GM21723 (cell line): ENCODE results near the gene MROH8.
"Not testable (repeated sequence)": the region's sequence is repeated elsewhere in the genome, so short reads cannot be mapped to it uniquely, and the experiment has no call there.

Source experiments
- ATAC-seq: cut with Tn5 transposase; IDR thresholded peaks from one replicate; pipeline ENCODE4 v1.9.1; 2021; ENCODE audit warnings: mild to moderate bottlenecking, moderate library complexity; ENCODE audit not compliant: unreplicated experiment

MROH8 gene

DNA sequence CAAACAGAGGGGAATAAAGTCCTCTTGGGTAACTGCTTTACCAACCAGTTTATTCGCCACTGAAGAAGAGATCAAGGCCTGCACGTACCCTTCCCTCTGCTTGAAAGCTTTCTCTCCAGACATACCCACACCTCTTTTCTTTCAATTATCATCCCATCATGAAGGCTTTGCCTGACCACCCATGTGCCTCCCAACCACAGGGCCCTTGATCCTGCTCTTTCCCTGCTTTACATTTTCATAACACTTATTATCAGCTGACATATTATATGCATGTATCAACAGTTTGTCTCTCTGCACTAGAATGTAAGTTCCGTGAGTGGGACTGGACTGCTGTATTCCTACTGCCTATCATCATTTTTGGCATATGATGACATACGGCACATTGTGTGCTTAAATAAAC is 21.1 kb downstream of the MROH8 start:
- no peak for ATAC-seq

DNA sequence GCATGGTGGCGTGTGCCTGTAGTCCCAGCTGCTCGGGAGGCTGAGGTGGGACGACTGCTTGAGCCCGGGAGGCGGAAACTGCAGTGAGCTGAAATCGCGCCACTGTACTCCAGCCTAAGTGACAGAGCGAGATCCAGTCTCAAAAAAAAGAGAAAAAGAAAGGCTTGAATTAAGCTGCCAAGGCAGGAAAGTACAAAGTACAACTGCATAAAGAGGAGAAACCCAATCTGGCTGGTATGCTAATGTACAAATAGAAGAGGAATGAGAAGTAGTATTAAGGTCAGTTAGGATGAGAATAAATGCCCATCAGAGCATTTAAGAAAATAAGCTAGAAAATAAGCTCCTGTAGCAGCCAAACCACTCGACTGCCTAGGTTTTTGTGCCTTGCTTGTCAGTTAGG is 23.4 kb downstream of the MROH8 start:
- ATAC-seq, result no peak

DNA sequence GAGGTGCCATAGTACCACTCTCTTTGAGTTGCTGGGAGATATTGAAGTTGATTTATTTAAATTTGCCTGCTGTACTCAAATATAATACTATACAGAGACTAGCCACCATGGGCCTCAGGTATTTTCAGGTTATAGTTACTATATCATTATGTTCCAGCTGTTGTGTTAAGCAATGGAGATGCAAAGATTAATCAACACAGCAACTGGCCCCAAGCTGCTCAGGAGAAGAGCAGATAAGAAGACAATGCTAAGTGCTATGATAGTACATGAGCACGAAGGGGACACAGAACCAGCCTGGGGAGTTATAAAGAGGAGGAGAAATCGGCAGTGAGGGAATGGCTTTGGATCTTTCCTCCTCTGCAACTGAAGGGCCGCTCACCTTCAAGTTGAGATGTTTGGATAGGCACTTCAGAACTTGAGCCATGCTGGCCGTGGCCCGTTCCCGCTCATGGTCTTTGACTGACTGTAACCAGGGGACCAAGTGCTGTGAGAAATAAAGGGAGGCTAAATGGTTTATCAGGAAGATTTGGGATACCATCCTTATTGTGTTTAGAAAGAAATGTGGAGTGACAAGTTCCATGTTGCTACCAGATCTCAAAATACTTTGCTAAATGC is 24.6 kb downstream of the MROH8 start:
- no peak for ATAC-seq

DNA sequence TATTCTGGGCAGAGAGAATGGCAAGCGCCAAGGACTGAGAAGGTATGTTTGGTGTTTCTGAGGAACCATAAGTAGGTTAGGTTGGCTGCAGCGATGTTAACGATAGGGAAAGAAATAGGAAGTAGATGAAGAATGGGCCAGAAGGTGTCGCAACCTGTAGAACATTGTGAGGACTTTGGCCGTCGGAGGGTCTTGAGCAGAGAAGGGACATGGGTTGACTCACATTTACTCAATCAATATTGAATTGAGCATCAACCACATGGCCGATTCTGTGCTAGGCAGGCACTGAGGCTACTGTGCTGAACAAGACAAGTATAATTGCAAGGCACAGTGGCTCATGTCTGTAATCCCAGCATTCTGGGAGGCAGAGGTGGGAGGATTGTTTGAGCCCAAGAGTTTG is 27.1 kb downstream of the MROH8 start:
- no peak for ATAC-seq

DNA sequence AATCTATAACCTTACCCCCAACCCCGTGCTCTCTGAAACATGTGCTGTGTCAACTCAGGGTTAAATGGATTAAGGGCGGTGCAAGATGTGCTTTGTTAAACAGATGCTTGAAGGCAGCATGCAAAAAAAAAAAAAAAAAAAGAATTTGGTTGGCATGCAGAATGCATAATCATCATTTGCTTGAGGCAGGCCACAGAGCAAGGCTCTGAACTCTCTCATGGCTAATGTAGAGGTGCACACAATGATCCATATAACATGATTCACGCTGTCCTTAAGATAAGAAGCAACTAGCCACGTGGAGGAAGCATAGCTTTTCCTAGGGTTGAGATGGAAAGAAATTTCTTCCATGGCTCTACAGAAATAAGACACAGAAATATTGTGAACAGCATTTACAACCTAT is 27.8 kb downstream of the MROH8 start:
- no peak for ATAC-seq

DNA sequence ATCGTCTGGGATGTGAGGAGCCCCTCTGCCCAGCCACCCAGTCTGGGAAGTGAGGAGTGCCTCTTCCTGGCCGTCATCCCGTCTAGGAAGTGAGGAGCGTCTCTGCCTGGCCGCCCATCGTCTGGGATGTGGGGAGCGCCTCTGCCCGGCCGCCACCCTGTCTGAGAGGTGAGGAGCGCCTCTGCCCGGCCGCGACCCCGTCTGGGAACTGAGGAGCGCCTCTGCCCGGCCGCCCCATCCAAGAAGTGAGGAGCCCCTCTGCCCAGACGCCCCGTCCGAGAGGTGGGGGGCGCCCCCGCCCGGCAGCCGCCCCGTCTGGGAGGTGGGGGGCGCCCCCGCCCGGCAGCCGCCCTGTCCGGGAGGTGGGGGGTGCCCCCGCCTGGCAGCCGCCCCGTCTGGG is 28.5 kb downstream of the MROH8 start:
- ATAC-seq, result not testable (repeated sequence)

DNA sequence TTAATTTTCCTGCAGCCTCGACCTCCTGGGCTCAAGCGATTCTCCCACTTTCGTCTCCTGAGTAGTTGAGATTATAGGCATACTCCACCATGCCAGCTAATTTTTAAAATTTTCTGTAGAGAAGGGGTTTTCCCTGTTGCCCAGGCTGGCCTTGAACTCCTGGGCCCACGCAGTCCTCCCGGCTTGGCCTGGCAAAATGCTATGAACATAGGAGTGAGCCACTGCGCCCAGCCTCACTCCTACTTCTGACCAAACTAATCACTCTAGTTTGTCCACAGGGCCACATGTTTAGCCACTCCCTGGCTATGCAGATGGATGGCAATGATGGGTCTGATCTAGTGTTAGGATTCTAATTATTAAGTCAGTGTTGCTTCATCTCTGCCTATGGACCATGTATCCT is 32.1 kb downstream of the MROH8 start:
- no peak for ATAC-seq

DNA sequence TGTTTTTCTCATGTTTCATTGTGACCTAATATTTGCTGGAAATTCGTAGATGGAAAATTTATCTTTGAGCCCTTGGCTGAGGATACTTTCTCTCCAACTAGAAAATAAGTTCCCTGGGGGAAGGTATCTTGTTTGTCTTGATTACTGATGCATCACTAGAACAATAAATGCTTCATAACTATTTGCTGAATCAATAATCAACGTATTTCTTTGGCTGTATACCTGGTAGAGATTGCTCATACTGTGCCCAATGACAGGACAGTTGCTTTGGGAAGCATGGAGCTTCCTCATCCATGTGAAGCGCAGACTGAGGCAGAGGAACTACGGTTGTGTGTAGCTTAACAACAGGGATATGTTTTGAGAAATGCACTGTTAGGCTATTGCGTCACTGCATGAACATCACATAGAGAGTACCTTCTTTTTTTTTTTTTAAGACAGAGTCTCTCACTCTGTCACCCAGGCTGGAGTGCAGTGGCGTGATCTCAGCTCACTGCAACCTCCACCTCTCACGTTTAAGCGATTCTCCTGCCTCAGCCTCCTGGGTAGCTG is 34.4 kb downstream of the MROH8 start:
- no peak for ATAC-seq

DNA sequence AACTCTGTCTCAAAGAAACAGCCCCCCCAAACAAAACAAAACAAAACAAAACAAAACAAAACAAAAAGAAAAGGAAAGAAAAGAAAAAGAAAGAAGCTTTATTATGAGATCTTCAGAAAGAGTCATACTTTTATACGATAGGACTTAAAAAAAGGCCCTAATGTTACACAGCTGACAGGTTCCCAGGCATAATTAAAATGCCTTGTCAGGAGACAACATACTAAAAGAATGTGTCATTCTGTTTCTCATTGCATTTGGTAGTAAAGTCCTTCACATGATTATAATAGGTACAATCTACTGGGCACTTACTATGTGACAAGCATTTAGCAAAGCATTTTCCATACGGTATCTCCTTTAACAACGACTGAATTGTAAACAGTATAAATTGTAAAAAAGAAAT is 36.6 kb downstream of the MROH8 start:
- no peak for ATAC-seq

DNA sequence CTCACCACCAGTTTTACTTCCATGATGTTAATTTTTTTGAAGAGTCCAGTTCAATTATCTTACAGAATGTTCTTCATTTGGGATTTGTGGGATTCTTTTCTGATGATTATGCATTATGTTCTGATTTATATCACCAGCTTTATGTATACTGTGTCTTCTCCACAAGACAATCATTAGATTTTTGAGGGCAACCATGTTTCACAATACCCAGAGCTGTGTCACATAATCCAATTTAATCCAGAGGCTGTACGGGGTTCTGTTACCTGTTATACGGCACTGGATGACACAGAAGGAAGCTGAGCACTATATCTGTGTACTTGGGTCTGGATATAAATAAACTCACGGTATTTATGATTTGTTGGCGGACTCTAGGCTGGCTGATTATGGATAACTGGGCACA is 41.8 kb downstream of the MROH8 start:
- no peak for ATAC-seq

DNA sequence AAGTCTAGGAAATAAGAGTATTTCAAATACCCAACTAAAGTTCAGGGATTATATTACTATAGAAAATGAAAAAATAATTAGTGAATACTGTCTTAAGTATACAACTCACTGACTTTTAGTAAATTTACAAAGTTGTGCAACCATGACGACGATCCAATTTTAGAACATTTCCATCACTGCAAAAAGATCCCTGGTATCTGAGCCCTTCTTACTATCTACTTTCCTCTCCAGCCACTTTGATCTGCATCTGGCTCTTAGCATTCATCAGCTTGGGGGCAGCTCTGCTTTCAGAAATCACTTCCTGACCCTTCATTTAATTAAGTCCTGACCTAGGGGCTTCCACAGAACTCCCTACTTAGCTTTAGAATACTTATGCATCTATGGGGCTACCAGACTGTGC is 45.4 kb downstream of the MROH8 start:
- no peak for ATAC-seq

DNA sequence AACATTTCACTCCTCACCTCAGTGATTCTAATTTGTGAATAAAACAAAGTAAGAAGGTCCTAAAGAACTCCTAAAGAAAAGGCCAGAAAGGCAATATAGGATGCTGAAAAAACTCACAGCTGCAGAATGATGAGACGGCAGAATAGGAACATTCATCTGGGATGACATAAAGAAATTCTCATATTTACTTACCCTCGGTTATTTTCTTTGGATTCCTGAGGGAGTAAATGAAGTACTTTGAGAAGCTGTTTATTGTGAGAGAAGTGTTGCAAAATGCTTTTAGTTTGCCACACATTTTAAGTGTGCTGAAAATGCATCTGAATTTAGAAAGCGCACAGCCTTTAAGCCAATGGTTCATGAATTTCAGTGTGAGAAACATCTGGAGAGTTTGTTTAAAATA is 47.9 kb downstream of the MROH8 start:
- no peak for ATAC-seq

DNA sequence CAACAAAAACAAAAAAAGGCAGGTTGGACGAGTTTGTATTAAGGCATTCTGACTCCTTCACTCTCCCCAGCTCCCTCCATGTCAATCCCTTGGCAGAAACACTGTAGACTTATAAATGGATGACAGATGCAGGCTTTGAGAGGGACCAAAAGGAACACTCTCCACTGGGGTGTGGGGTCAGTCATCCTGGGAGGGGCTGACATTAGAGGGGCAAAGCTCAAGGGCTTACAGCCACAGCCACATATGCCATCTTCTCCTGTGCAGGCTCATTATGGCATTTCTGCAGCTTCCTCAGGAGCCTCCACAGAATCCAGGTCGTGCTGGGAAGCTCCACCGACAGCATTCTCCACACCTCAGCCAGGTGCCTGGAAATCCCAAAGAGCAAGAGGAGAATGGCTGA is 50.5 kb downstream of the MROH8 start:
- no peak for ATAC-seq

DNA sequence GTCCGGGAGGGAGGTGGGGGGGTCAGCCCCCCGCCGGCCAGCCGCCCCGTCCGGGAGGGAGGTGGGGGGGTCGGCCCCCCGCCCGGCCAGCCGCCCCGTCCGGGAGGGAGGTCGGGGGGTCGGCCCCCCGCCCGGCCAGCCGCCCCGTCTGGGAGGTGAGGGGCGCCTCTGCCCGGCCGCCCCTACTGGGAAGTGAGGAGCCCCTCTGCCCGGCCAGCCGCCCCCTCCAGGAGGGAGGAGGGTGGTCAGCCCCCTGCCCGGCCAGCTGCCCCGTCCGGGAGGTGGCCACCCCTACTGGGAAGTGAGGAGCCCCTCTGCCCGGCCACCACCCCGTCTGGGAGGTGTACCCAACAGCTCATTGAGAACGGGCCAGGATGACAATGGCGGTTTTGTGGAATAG is 53.1 kb downstream of the MROH8 start:
- not testable (repeated sequence) for ATAC-seq

DNA sequence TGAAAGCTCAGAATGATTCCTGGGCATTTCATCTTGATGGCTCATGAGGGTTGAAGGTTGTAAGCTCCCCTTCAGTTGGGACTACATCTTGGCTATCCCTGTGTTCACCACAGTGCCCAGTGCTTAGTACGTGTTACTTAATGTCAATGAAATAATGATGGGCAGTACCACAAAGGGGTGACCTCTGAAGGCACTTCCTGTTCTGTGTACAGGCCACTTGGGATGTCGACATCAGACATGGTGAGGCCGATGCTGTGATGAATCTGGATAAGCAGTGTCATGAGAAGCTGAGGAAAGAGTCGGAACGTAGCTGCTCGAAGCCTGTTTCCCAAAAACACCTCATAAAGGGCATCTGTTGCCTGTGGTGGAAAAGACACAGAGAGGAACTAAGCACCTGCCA is 55.9 kb downstream of the MROH8 start:
- no peak for ATAC-seq

DNA sequence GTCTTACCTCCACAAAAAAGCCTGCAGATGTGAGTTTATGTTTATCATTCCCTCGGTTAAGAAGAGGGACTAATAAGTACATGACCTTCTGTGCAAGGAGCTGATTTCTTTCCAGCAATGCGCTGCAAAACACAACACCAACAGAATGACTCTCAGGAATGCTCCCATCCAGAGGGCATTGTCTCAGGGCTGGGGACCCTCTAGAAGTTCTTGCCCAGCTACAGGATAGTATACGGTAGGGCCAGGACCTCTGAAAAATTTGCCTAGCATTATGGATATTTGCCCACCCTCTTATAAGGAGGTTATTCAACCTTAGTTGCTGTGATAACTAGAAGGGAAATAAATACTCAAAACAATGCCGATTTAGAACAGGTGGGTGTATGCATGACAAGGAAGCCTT is 58.9 kb downstream of the MROH8 start:
- no peak for ATAC-seq

DNA sequence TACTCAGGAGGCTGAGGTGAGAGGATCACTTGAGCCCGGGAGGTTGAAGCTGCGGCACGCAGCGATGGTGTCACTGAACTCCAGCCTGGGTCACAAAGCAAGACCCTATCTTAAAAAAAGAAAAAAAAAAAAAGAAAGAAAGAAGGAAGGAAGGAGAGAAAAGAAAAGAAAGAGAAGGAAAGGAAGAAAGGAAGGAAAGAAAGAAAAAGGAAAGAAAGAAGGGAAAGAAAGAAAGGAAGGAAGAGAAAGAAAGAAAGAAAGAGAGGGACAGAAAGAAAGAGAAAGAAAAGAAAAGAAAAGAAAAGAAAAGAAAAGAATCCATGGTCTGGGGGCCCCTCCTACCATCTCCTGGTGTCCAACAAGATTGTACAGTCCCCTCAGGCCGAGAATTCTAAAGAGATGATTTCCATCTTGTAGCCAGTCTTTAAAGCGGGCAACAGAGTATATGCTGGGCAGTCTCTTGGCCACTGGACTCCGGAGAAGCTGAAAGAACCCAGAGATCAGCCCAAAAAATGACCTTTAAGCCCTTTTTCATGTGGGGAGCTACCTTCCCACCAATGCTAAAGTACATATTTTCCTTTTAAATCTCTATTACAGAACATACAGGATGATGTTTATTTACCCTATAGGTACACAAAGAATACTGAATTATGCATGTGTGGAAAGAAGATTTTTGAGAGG is 59.9 kb downstream of the MROH8 start:
- ATAC-seq, result no peak

DNA sequence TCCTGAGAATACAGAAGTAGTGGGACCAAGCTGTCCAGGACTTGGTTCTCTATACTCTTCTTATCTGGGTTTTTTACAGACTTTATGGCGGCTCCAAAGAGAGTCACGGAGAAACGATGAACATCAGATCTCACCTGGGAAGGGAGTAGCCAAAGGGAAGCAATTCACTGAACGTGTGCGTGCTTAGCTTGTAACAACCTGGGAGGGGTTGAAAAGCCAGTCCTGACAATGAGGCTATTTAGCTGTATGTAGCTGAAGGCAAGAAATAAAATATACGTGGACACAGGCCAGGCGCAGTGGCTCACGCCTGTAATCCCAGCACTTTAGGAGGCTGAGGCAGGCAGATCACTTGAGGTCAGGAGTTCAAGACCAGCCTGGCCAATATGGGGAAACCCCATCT is 65.3 kb downstream of the MROH8 start:
- ATAC-seq, result no peak

DNA sequence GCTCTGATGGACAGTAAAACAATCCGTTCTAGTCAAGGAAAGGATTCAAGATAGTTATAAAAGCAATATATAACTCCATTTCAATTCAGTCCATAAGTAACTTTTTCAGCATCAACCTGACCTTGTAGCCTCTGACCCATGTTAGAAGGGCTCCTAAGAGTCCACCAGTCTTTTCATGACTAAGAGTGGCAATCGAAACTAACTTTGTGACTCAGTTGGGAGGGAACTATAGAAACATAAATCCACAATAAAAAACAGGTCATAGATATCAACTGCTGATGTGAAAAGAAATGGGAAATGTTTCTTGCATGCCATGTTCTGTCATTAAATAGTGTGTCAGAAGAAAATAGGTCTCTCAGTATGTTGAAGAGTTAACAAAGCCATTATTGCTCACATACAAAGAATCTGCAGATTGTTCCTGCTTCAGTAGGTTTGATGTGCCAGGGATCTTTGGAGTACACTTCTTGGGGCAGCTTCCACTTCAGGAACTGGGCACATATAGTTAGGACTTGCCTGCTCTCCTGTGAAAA is 67.4 kb downstream of the MROH8 start:
- ATAC-seq, result no peak

DNA sequence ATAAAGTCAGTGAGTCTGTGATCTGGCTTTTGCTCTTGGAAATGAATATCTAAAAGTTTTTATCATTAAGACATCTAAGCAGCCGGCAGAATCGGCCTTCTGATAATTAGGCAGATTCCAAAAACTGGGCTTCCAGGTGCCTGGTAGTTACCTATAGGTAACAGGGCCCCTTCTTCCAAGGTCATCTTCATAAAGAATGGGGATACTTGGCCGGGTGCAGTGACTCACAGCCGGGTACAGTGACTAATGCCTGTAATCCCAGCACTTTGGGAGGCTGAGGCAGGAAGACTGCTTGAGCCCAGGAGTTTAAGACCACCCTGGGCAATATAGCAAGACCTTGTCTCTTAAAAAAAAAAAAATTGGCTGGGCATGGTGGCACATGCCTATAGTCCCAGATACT is 70.7 kb downstream of the MROH8 start:
- no peak for ATAC-seq

DNA sequence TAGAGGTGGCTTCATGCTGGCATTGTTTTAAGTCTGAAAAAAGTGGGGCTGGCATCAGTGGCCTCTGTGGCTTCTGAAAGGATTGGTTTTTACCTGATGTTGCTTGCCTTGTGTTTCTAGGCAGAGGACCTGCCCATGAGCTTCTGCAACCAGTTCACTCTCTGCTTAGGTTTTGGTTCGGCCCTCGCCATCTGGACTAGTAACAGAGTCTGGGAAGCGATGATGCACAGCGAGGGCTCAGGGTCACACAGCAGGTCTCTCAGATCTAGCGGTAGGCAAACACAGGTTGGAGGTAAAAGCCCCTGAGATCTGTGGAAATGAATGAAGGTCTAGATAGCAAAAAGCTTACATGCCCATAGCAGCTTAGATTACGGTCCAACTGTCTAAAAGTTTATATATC is 76.8 kb downstream of the MROH8 start:
- no peak for ATAC-seq

DNA sequence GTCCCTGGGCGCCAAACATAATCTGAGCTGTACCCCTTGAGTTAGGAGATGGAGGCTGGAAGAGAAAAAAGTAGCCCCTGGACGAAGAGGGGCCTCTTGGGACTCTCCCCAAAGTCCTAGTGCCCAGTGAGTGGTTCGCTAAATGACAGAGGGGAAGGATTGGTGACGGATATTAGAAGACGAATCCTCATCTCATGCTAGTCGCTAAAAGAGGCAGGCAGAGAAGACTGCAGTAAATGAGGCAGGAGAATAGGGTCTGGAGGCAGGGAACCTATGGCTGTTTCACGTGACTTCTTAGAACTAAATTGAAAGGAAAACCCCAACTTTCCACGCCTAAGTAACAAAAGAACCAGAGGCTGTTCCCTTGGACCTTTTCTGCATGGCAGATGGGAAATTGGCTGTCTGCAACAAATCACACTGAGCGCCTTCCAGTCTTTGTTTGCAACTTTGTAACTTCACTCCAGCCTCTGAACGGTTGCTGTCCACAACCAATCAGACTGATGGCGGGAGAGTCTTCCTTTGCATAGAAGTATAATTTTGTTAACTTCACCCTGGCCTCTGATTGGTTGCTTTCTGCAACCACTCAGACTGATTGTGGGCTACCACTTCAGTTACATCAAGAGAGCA is 82.8 kb downstream of the MROH8 start:
- no peak for ATAC-seq
